Measurements from ENCODE around the gene CCNQ.

CCNQ gene

DNA sequence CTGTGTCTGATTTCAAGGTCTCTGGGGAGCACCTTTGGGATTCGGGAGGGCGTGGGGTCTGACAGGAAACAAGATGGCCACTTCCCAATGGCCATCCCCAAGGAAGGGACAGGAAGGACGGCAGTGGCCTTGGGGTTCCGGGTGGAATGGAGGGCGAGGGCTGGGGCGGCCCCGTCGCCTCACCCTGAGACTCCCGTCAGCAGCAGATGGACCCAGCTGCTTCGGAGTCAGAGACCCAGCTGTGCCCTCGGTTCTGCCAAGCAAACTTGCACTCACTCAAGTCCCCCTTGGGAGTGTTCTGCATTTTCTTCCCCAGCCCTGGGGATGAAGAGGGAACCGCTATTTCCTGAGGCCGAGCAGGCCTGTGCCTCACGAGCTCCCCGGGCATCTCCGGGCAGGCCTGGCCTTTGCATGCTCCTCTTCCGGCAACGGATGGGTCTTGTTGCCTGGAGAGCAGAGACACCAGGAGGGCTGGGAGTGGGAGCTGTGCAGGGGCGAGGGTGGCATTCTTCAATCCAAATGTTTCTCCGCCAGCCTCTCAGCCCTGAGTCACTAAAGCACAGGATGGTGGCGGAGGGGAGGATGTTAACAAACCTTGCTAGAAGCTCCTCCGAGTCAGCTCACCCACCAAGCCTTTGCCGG is 41.2 kb upstream of the CCNQ start:
- H3K9me3 Mint-ChIP-seq: no peaks in the 10 kb centered on the region
- H3K36me3 Mint-ChIP-seq (ENCODE audit: low read depth): no peaks in the 10 kb centered on the region
- H3K4me1 Mint-ChIP-seq (ENCODE audit: low read depth): peaks cover 9% of the 10 kb centered on the region
- no peak overlapping the region for H3K4me3 Mint-ChIP-seq
- H3K27ac Mint-ChIP-seq: no peak overlapping the region
- peaks cover 16% of the 10 kb centered on the region for H3K27me3 Mint-ChIP-seq

DNA sequence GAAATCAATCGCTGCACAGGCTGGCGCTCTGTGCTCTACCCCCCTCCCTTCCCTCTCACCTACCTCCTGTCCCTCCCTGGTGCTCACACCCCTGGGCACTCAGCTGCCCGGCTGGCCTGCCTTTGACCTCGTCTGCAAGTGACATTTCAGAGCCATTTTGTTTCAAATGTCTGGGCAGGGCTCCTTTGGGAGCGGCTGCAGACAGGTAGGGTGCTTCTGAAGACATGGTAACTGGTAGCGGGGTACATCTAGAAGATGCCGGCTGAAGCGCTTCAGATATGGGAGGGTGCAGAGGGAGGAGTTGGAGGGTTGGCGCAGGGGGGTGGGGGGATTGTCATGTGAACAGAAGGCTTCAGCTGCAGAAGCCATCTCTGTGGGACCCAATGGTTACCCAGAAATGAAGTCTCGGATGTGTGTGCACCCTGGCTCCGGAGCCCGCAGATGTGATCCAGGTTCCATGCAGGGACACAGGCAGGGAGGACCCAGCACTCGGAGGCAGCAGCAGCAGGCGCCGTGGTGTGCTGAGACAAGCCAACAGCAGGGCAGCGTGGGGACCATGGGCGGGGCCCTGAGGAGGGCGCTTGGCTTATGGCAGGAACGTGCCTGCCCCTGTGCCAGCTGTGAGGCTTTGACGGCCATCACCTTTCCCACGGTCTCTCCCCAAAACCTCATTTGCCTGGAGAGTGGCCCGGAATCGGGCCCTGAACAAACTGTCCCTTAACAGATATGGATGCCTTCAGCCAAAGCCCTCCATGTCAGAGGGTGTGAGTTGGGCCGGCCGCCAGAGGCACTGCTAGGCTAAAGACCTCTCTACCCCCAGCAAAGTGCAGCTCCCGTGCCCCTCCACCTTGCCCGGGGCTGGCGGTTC is 40.5 kb upstream of the CCNQ start:
- H3K9me3 Mint-ChIP-seq: no peaks in the 10 kb centered on the region
- H3K27me3 Mint-ChIP-seq: peaks cover 10% of the 10 kb centered on the region
- H3K27ac Mint-ChIP-seq: no peak overlapping the region

DNA sequence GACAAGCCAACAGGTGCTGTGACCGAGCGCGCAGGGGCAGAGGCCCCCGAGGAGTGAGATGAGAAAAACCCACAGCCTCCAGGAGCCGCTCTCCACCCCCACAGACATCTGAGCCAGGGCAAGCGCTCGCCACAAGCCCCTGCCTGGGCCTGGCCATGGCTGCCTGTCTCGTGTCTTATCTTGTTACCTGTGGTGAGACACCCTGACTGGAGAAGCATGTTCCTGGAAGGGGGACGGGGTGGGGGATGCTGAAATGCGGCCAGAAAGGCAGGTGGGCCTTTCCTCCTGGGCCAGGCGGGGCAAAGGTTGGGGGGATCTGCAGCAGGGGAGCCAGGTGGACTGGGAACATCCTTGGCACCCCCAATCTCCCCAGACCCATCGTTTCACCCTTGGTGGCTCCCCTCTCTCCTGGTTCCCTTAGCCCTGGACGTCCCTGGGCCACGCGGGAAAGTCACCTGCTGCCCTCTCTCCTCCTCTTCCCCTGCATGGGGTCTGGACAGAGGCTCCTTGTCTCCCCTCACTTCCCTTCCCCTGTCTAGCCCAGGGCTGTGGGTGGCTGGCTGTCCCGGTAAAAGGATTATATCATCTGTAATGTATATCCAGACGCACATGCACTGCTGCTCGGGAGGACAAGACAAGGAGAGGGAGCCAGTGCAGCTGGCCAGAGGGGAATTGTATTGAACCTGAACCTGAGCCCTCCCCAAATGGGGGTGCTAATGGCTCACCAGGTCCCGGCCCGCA is 39.7 kb upstream of the CCNQ start:
- H3K4me3 Mint-ChIP-seq: no peak overlapping the region
- H3K9me3 Mint-ChIP-seq: no peaks in the 10 kb centered on the region
- peaks cover 10% of the 10 kb centered on the region for H3K27me3 Mint-ChIP-seq
- H3K36me3 Mint-ChIP-seq (ENCODE audit: low read depth): no peaks in the 10 kb centered on the region
- H3K4me1 Mint-ChIP-seq (ENCODE audit: low read depth): peaks cover 9% of the 10 kb centered on the region
- no peak overlapping the region for H3K27ac Mint-ChIP-seq

More for the DNA sequence above, 40.5 kb upstream of the CCNQ start:
- Mint-ChIP-seq H3K36me3 (ENCODE audit: low read depth) (no peaks in the 10 kb centered on the region), H3K4me1 (ENCODE audit: low read depth) (peaks cover 9% of the 10 kb centered on the region), H3K4me3 (no peak overlapping the region)

DNA sequence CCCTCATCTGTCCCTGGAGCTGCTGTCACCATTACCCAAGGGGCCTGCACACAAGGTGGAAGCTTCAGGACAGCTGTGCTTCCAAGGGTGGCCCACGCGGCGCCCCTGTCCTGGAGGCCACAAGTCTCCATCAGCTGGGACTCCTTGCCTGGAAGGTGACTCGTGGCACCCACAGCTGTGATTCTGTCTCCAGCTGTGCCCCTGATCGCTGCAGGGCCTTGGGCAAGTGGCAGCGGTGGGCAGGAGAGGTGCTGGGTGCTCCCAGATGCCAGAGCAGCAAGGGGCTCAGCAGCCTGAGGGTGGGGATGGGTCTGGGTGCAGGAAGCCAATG is 39.1 kb upstream of the CCNQ start:
- Mint-ChIP-seq H3K27ac (no peak overlapping the region), H3K36me3 (ENCODE audit: low read depth) (no peaks in the 10 kb centered on the region), H3K27me3 (peaks cover 9% of the 10 kb centered on the region), H3K4me3 (no peak overlapping the region), H3K9me3 (no peaks in the 10 kb centered on the region), H3K4me1 (ENCODE audit: low read depth) (peaks cover 8% of the 10 kb centered on the region)

DNA sequence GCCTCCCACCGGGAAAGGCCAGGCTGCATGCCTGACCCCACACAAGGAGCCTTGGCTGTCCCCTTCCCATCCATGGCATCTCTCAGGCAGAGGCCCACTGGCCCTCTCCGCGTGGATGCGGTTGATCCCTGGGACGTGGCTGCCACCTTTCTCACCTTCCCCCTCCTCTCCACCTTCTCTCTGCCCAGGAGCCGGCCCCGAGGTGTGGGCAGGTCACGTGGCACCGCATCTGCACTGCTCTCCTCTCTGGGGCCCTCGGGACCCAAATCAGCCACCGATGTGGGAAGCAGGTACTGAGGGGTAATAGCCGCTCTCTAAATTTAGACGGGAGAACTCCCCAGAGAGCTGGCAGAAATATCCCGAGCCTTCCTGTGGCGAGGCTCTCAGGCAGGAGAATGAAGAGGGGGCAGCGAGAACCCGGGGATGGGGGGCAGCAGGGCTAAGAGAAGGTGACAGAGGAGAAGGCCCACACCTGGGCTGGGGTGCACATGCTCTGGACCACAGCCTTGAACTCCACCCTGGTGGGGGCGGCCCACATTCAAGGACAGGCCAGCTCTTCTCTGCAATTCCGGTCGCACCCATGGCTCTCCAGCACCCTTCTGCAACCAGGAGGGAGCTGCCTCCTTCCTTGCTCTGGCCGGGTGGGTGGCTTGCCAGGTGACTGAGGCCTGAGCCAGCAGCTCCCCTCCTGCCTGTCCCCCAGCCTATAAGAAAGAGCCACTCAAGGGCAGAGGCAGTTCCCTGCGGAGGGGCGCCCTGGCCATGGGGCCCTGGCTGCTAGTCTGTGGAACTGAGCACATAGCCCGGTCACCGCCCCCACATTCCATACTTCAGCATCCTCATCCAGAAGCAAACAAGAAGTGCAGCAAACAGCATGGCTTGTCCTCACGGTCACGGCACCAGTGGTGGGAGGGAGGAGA is 38.4 kb upstream of the CCNQ start:
- Mint-ChIP-seq H3K4me3 (no peak overlapping the region), H3K4me1 (ENCODE audit: low read depth) (peaks cover 4% of the 10 kb centered on the region), H3K36me3 (ENCODE audit: low read depth) (no peaks in the 10 kb centered on the region), H3K9me3 (no peaks in the 10 kb centered on the region), H3K27ac (no peak overlapping the region), H3K27me3 (peaks cover 5% of the 10 kb centered on the region)

DNA sequence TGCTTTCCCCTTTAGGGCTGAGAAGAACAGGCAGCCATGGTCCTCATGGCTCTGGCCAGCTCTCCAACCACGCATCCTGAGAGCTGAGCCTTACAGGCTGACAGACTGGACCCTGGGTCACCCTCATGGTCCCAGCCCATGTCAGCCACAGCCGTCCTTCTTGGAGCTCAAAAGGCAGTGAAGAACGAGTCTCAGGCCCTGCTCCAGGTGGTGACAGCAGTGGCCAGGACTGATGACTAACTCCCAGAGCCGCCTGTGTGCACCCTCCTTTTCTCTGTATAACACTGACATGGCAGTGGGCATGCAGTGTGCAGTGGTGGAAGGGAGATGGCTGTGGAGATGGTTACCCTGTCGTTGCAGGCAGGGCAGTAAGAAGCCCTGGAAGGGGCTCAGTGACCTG is 37.8 kb upstream of the CCNQ start:
- H3K27me3 Mint-ChIP-seq: peaks cover 5% of the 10 kb centered on the region
- H3K9me3 Mint-ChIP-seq: no peaks in the 10 kb centered on the region
- H3K36me3 Mint-ChIP-seq (ENCODE audit: low read depth): no peaks in the 10 kb centered on the region
- H3K4me3 Mint-ChIP-seq: no peak overlapping the region
- H3K27ac Mint-ChIP-seq: no peak overlapping the region
- peaks cover 4% of the 10 kb centered on the region for H3K4me1 Mint-ChIP-seq (ENCODE audit: low read depth)

DNA sequence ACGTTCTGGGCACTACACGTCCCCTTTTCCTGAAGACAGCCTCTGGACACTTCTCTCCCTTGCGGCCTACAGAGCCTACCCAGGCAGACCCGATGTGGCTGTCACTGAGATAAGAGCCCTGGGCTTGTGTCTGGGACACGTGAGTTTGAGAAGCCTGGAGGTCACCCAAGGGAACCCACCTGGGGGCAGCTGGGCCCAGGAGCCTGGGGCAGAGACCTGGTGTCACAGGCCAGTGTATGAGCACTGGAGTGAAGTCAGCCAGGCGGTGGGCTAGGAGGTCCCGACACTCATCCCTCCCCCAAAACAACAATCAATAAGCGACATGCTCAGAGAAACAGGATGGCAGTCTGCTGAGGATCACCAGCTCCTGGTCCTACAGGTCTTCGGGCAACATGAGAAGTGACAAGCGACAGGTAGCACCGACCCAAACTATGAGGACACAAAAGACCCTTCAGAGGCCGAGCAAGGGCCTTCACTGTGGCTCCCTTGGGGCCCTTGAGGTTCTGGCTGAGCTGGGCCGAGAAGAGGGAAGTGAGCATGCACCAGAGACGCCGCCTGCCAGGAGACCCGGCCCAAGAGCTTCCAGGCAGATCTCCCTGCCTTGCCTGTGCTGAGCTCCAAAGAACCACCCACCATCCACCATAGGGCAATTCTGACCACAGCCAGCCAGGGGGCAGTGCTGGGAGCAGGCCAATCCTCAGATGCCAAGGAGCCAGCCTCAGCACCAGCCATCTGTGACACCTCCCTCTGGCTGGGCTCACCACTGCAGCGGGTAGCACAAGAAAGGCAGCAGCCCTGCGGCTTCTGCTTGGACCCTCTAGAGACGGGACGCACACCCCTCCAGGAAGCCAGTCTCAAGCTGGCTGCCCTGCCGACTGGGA is 37.1 kb upstream of the CCNQ start:
- Mint-ChIP-seq H3K4me1 (ENCODE audit: low read depth) (no peaks in the 10 kb centered on the region), H3K9me3 (no peaks in the 10 kb centered on the region), H3K27ac (no peak overlapping the region), H3K27me3 (peaks cover 2% of the 10 kb centered on the region), H3K36me3 (ENCODE audit: low read depth) (no peaks in the 10 kb centered on the region), H3K4me3 (no peak overlapping the region)

DNA sequence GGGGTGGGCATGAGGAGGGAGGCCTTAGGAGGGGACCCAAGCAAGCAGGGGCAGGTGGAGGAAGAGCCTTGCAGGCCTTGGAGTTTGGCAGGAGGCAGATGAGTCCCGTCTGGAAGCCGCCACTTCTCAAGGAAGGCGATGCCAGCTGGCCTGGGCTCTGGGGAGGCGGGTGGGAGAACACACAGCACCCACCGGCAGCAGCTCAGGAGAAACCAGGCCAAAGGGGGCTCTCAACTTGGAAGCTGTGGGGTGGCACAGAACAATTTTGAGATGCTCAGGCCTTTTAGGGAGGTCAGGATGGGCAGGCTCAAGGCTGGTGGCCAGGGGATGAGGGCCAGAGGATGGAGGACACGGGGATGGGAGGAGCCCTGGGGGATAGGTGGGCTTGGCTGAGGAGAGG is 36.4 kb upstream of the CCNQ start:
- H3K9me3 Mint-ChIP-seq: no peaks in the 10 kb centered on the region
- H3K36me3 Mint-ChIP-seq (ENCODE audit: low read depth): no peaks in the 10 kb centered on the region
- no peak overlapping the region for H3K27ac Mint-ChIP-seq
- peaks cover 4% of the 10 kb centered on the region for H3K27me3 Mint-ChIP-seq
- no peaks in the 10 kb centered on the region for H3K4me1 Mint-ChIP-seq (ENCODE audit: low read depth)
- no peak overlapping the region for H3K4me3 Mint-ChIP-seq

DNA sequence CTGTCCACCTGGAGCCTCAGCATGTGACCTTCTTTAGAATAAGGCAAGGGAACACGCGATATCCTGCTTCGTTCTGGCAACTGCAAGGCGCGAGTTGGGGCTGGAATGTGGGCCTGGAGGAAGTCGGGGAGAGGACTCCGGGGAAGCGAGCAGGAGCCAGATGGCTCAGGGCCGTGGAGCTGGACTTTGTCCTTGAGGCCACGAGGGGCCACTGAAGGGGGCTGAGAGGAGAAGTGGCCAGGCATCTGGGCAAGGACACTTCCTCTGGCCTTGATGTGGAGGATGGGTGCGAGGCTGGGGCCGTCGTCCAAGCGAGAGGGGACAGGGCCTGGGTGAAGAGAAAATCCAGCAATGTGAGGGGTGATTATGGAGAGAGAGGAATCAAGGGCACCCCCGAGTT is 35.9 kb upstream of the CCNQ start:
- Mint-ChIP-seq H3K27me3 (peaks cover 4% of the 10 kb centered on the region), H3K36me3 (ENCODE audit: low read depth) (no peaks in the 10 kb centered on the region), H3K27ac (no peak overlapping the region), H3K4me1 (ENCODE audit: low read depth) (no peaks in the 10 kb centered on the region), H3K4me3 (no peak overlapping the region), H3K9me3 (no peaks in the 10 kb centered on the region)

DNA sequence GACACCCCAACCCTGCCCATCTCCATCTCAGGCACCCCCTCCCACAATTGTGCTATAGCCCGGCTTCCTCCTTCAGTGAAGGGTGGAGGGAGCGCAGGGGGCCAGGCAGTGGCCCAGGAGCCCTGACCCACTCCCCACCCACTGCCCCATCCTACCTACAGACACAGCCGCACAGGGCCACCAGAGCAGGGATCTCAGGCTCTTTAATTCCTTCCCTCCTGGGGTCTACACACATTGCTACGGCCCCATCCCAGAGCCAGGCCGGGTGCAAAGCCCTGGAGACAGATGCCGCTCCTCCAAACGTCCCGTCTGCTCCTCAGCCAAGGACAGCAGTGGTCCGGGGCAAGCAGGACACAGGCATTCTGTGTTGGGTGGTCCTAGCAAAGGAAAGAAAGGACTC is 35.3 kb upstream of the CCNQ start:
- Mint-ChIP-seq H3K27ac (no peak overlapping the region), H3K4me1 (ENCODE audit: low read depth) (no peaks in the 10 kb centered on the region), H3K9me3 (no peaks in the 10 kb centered on the region), H3K36me3 (ENCODE audit: low read depth) (no peaks in the 10 kb centered on the region), H3K27me3 (peaks cover 4% of the 10 kb centered on the region), H3K4me3 (no peak overlapping the region)

DNA sequence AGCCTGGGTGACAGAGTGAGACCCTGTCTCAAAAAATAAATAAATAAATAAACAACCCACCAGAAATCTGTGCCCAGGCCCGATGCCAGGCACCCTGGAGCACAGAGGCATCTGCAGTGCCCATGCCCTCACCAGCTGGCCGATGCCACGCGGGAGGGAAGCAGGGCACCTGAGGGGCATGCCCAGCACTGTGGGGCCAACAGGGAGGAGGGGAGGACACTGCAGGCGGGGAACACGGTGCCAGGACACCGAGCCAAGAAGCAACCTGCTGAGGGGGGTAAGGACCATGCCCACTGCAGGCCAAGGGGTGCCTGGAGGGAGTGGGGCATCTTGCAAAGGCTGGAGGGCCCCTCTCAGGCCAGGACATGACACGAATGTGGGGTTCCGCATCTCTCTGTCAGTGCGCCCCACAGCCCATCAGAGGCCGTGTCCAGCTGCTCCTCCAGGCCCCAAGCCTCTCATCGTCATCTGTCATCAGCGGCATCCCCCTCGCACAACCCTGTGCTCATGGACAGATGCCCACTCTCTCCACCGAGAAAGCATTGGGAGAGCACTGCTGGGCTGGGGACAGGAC is 34.8 kb upstream of the CCNQ start:
- Mint-ChIP-seq H3K36me3 (ENCODE audit: low read depth) (no peaks in the 10 kb centered on the region), H3K9me3 (no peaks in the 10 kb centered on the region), H3K27ac (no peak overlapping the region), H3K27me3 (peaks cover 4% of the 10 kb centered on the region), H3K4me3 (no peak overlapping the region), H3K4me1 (ENCODE audit: low read depth) (no peaks in the 10 kb centered on the region)

DNA sequence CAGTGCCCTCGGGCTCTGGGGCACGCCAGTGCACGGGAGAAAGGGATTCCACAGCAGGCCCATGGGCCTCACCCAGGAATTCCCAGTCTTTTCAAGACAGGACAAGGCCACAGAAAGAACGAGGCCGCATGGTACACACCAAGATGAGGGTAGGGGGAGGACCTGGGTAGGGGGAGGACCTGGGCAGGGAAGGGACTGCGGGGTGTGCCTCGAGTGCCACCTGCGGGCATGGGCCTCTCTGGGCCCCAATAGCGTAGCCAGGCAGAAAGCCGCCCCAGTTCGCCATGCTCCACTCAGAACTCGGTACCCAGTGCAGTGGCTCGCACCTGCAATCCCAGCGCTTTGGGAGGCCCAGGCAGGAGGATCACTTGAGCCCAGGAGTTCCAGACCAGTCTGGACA is 34.1 kb upstream of the CCNQ start:
- Mint-ChIP-seq H3K36me3 (ENCODE audit: low read depth) (no peaks in the 10 kb centered on the region), H3K4me3 (no peak overlapping the region), H3K9me3 (no peaks in the 10 kb centered on the region), H3K27me3 (peaks cover 4% of the 10 kb centered on the region), H3K27ac (no peak overlapping the region), H3K4me1 (ENCODE audit: low read depth) (no peaks in the 10 kb centered on the region)

DNA sequence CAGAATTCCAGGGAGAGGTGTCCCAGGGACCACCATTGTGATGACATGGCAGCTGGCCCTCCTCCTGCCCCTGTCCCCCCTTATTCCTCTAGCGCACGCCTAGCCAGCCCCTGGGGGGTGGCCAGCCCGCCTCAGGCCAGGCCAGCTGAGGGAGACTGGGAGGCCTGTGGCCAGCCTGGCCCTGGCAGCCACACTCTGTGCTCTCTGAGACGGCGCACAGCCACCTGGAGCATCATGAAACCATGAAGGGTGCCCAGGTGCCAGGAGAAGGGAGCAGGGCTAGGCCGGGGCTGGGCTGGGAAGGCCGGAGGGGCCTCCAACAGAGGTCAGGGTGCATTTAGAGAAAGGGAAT is 33.6 kb upstream of the CCNQ start:
- H3K4me1 Mint-ChIP-seq (ENCODE audit: low read depth): no peaks in the 10 kb centered on the region
- no peak overlapping the region for H3K4me3 Mint-ChIP-seq
- H3K27ac Mint-ChIP-seq: no peak overlapping the region
- no peaks in the 10 kb centered on the region for H3K9me3 Mint-ChIP-seq
- H3K36me3 Mint-ChIP-seq (ENCODE audit: low read depth): no peaks in the 10 kb centered on the region
- peaks cover 4% of the 10 kb centered on the region for H3K27me3 Mint-ChIP-seq
